HG02610 (cell line): Measurements from ENCODE around the gene ANKRD24.
"Not testable (repeated sequence)": the region's sequence is repeated elsewhere in the genome, so short reads cannot be mapped to it uniquely, and the experiment has no call there.

Experiments used
- ATAC-seq: cut with Tn5 transposase; IDR thresholded peaks from one replicate; pipeline ENCODE4 v1.9.1; 2021; ENCODE audit warnings: mild to moderate bottlenecking, moderate library complexity; ENCODE audit not compliant: unreplicated experiment

The ANKRD24 gene

DNA sequence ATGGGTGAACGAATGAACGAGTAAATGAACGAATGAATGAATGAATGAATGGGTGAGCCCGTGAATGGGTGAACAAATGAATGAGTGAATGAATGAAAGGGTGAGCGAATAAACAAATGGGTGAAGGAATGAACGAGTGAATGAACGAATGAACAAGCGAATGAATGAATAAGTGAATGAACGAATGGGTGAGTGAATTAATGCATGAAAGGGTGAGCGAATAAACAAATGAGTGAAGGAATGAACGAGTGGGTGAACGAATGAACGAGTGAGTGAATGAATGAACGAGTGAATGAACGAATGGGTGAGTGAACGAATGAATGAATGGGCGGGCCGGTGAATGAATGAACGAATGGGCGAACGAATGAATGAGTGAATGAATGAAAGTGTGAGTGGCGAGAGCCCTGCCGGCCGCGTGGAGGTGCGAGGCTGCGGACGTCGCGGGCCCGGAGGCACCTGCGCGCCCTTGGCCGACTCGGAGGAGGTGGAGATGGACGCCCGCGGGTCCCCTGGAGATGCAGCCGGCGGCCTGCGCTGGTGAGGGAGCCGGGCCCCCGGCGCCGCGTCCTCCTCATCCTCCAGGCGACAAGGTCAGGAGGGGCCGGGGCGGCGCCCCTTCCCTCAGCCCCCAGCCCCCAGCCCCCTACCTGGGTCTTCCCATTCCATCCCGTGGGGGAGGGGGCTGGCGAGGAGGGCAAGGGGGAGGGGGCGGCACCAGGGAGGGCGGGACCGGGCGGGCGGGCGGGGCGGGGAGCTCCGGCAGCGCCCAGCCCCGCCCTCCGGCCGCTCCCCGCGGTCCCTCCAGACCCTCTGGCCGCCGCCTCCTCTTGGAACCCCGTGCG lies 15.4 kb downstream of the ANKRD24 start:
- no peak for ATAC-seq

- no peak for ATAC-seq
Measured at GRCh38 chr19:4198467-4199126, 16.1 kb downstream of the ANKRD24 start.

DNA sequence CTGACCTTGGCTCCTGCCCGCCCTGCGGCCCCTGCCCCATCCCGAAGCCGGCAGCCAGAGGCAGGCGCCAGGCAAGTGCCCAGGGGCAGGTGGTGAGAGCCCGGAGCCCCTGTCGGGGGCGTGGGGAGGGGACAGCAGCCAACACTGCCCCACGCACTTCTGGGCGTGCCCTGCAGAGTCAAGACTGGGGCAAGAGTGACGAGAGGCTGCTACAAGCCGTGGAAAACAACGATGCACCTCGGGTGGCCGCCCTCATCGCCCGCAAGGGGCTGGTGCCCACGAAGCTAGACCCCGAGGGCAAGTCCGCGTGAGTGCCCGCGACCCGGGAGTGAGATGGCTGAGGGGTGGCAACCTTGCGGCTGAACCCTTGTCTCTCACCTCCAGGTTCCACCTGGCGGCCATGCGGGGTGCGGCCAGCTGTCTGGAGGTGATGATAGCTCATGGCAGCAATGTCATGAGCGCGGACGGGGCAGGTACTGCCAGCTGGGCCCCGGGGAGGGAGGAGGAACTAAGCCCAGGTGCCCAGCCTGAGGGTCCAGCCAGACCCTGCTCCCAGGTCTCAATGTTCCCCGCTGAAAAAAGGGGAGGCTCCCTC lies 17.3 kb downstream of the ANKRD24 start:
- no peak for ATAC-seq

- no peak for ATAC-seq
Measured at GRCh38 chr19:4200940-4201542, 18.6 kb downstream of the ANKRD24 start.

- no peak for ATAC-seq
Measured at GRCh38 chr19:4201798-4202197, 19.3 kb downstream of the ANKRD24 start.

DNA sequence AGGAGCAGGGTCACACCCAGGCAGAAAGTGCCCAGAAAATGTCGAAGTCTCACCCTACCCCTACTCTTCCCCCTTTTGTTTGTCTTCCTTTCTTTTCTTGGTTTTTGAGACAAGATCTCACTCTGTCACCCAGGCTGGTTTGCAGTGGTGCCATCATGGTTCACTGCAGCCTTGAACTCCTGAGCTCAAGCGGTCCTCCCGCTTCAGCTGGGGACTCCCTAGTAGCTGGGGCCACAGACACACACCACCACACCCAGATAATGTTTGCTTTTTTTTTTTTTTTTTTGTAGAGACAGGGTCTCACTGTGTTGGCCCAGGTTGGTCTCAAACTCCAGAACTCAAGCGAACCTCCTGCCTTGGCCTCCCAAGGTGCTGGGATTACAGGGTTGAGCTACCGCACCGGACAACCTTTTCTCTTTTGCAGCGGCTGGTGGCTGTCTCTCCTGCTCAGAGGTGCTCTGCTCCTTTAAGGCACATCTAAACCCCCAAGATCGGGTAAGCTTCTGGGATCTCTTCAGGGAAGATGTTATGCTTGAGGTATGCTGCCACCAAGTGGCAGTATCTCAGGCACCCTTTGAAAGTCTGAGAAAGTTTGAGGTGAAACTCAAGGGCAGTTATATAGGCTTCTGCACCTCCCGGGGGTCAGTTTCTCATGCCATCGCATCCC lies 24.5 kb downstream of the ANKRD24 start:
- ATAC-seq = no peak

DNA sequence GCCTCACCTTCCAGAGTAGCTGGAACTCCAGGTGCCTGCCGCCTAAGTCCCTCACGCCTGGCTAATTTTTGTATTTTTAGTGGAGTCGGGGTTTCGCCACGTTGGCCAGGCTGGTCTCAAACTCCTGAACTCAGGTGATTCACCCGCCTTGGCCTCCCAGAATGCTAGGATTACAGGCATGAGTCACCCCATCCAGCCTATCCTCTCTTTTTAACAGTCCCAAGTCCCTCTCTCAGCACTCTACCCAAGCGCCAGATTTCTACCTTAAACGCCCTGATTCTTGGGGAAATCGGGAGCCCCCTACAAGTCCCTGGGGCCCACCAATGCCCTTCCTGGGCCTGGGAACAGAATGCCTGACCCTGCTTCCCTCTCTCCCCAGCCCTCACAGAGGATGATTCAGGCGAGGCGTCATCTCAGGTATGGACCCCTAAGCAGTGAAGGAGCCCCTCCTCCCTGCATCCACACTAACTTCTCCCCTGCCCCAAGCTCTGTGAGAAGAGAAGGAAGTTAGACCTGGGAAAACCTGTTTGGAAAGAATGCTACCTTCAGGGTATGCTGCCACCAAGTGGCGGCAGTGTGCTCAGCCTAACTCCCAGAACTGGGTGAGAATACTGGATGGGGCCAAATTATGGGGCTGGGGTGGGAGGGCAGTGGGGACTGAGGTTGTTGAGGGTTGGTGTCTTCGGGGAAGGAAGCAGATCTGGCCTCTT lies 26.1 kb downstream of the ANKRD24 start:
- no peak for ATAC-seq

- no peak for ATAC-seq
Measured at GRCh38 chr19:4210166-4210731, 27.8 kb downstream of the ANKRD24 start.

GRCh38 chr19:4213116-4213515 lies 30.6 kb downstream of the ANKRD24 start:
- no peak for ATAC-seq

- no peak for ATAC-seq
Measured at GRCh38 chr19:4215807-4216206, 33.3 kb downstream of the ANKRD24 start.

- ATAC-seq = no peak
Measured at GRCh38 chr19:4216846-4217245, 34.4 kb downstream of the ANKRD24 start.

DNA sequence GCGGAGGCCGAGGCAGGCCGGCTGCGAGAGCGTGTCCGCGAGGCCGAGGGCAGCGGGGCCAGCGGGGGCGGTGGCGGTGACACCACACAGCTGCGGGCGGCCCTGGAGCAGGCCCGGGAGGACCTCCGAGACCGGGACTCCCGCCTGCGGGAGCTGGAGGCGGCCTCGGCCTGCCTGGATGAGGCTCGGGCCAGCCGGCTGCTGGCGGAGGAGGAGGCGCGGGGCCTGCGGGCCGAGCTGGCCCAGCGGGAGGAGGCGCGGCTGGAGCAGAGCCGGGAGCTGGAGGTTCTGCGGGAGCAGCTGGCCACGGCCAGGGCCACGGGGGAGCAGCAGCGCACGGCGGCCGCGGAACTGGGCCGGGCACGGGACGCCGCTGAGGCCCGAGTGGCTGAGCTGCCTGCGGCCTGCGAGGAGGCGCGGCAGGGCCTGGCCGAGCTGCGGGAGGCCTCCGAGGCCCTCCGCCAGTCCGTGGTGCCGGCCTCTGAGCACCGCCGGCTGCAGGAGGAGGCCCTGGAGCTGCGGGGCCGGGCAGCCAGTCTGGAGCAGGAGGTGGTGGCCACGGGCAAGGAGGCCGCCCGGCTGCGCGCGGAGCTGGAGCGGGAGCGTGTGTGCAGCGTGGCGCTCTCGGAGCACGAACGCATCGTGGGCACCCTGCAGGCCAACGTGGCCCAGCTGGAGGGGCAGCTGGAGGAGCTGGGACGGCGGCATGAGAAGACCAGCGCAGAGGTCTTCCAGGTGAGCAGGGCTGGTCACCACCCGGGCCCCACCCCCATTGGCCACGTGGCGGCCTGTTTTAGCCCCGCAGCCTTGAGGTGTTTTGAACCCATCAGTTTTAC lies 35.2 kb downstream of the ANKRD24 start:
- no peak for ATAC-seq

DNA sequence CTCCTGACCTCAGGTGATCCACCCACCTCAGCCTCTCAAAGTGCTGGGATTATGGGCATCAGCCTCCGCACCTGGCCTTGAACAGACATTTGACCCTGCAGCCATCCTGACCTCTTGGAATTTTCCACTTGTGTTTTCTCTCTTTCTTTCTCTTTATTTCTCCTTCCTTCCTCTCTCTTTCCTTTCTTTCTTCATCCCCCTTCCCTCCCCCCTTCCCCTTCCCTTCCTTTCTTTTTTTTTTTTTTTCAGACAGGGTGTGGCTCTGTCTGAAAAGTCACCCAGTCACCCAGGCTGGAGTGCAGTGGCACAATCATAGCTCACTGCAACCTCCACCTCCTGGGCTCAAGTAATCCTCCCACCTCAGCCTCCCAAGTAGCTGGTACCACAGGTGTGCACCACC lies 36.0 kb downstream of the ANKRD24 start:
- not testable (repeated sequence) for ATAC-seq

- no peak for ATAC-seq
Measured at GRCh38 chr19:4220188-4220587, 37.7 kb downstream of the ANKRD24 start.

DNA sequence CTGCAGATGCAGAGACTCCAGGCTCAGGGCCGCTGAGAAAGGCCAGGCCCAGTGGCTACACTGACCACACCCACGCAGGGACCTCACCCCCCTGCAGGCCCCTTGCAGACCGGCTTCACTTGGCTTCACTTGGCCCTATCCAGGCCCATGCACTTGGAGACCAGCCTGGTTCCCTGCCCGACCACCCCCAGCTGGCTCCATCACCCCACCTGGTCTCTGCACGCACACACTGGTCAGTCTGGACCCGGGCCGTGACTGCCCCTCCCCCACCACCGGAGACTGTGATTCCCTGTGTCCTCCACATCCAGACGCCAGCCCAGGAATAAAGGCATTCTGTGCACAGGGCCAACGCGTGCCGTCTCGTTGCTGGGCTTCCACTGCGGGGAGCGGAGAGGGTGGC lies 42.0 kb downstream of the ANKRD24 start:
- ATAC-seq = no peak

DNA sequence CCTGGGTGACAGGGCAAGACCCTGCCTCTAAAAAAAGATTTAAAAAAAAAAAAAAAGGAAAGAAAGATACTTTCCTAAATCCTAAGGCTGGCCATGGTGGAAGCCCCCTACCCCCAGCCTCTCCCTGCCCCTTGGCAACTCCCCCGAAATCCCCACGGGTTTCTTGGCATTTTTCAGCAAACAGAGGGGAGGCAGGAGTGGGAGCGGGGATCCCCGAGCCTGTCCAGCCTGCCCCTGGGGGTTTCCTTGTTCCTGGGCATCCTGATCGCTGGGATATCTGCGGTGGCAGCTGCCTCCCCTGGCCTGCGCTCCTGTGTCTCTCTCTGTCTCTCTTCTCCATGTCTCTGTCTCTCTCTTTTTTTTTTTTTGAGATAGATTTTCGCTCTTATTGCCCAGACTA lies 43.4 kb downstream of the ANKRD24 start:
- no peak for ATAC-seq

- ATAC-seq = no peak
Measured at GRCh38 chr19:4227771-4228170, 45.3 kb downstream of the ANKRD24 start.

GRCh38 chr19:4228765-4229178 lies 46.3 kb downstream of the ANKRD24 start:
- no peak for ATAC-seq
